Measurements from ENCODE around the gene MRM3.
"Not testable (repeated sequence)": the region's sequence is repeated elsewhere in the genome, so short reads cannot be mapped to it uniquely, and the experiment has no call there.

Gene MRM3

DNA sequence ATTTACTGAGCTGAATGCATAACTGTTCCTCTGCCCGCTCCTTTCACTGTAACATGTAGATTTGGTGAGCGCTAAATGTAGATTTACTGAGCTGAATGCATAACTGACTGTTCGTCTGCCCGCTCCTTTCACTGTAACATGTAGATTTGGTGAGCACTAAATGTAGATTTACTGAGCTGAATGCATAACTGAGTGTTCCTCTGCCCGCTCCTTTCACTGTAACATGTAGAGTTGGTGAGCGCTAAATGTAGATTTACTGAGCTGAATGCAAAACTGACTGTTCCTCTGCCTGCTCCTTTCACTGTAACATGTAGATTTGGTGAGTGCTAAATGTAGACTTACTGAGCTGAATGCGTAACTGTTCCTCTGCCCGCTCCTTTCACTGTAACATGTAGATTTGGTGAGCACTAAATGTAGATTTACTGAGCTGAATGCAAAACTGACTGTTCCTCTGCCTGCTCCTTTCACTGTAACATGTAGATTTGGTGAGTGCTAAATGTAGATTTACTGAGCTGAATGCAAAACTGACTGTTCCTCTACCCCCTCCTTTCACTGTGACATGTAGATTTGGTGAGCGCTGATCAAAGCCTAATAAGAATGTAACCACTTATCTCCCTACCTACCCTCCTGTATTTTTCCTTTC is 26.7 kb upstream of the MRM3 start:
- DNase-seq, result not testable (repeated sequence)

DNA sequence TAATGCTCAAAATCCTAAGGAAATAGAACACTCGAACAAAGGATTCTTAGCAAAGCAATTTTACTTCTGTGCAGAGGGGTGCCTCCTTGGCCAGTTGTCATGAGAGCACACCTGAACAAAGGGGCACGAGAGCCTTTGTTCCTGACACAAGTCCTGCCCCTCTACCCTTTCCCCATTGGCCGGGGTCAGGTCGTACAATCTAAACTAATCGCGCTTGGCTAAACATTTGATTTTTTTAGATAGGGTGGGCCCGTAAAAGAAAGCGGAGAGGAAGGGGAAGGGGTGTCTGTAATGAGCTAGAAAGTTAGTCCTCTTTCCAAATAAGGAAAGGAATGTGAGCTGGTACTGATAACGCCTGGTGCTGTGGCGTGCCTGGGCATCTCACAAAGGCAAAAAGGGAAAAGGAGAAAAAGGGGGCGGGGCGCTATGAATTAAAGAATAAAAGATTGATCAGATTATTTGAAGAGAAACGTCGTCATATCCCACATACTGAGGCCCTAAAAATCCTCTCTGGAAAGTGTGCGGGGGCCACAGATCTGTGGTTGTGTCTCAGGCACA is 26.1 kb upstream of the MRM3 start:
- DNase-seq, result not testable (repeated sequence)

DNA sequence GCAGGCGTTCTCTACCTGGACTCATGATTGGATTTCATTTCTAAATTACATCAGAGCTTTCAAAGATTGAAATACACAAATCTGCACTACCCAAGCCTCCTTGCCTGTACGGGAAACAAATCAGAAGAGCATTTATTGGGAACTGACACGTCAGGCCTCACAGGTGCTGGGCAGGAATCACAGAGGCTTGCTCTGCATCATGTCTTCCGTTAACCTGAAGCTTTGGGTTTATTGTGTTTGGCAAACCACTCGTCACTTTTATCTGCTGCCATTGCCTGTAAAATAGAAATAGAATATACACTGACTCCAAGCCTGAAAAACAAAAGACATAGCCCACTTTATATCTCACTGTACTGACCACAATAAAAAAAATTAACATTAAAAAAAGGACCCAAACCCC is 22.2 kb upstream of the MRM3 start:
- no peak for DNase-seq

DNA sequence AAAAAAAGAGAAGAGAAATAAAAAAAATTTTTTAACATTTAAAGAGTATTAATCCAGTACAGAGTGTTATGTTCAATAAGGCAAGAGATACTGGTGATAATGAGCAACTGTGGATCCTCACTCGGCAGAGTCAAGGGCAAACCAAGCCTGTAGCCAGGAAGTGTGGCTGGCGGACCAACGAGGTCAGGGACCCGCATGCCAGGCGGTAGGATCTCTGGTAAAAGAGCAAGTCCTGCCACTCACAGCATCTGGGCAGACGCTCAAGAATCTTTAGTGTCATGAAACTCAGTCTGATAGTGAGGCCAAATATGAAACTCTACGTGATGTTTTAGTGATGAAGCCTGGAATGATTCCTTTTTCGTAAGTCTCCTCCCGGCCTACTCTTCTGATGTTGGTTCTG is 21.8 kb upstream of the MRM3 start:
- DNase-seq, result no peak

DNA sequence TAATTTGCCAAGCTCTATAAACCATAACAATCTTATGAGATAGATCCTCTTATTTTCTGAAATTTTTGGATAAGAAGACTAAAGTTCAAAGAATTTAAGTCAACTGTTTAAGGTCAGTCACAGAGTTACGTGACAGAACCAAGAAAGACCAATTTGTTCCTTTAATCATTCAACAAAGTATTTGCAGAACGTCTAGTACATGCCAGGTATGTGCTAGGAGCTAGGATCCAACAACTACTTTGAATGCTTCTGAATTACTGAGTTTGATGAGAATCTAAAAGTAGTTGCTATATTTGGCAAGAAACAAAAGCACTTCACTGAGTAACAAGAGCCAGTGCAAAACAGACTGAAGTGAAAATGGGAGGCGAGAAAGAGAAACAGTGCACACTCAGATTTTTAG is 15.1 kb upstream of the MRM3 start:
- peak in 1 of 3 donors; percentile 8 for DNase-seq

DNA sequence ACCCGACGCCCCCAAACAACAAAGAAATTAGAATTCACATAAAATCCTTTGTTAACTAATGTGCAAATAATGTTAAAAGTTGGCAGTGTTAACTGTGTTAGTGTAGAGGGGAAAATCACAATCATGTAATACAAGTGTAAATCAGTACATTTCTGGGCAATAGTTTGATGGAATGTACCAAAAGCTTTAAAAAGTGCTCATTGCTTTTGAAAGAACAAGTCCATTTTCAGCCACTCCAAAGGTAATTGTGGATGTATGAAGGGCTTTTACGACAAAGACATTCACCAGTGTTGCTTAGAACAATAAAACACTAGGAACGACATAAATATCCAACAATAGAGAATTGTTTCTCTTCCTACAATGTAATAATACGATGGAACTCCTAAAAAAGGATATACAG is 9.1 kb upstream of the MRM3 start:
- DNase-seq, result no peak

DNA sequence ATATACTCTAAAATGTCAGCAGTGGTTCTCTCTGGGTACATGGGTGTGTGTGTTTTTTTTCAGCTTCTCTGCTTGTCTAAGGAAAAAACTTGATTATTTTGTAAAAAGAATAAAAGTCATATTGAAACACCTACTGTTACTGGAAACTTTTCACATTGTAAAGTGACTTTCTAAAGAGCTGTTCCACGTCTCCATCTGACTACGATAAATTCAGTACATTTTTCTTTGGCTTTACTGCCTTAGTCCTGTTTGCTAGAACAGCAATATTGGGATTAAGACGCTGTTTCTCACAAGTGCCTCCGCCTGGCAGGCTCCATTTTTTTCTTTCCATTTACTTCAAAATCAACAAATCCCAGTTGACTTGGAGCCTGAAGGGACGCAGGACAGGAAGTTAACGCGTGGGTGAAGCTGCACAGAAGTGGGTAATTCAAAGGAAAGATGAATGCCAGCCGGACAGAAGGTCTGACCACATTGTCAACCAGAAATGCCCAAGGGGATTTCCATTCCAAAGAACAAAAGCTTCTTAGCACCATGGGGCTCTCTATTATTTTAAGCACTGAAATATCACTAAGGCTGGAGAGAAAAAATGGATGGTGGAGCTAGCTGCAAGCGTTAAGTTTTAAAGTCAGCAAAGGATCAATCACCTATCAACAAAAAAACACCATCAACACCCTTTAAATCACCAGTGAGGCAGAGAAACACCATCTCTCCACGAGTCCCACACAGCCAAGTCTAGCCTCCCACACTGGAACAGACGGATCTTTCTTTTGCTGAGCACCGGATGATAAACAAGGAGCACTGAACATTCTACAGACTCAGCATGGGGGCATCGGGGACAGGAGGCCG is 8.5 kb upstream of the MRM3 start:
- DNase-seq, result peak; percentile 27 to 39 (median 38)

DNA sequence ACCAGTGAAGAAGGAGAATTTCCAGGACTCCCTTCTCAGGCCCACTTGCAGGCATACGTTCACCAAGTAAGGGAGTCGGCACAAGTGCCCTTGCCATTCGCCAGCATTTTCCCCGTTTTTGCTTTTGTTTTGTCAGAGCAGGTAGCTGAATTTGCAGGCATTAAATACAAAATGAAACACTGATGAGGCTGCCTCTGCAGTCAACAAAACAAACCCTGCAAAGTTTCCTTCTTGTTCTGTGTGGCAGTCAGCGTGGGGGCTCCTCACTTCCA is 7.9 kb upstream of the MRM3 start:
- no peak for DNase-seq

DNA sequence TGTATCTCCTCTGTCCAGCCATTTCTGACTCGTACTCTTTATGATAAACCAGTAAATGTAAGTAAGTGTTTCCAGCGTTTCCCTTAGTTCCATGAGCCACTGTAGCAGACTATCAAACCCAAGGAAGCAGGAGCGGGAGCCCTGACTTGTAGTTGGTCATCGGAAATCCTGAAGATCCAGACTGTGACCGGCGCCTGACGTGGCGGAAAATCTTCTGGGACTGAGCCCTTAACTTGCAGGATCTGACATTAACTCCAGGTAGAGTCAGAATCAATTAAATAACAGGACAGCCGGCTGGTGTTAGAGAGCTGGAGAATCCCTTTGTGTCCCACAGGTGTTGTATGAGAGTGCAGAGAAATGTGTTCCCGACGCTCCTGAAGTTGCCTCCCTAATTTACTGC is 4.1 kb upstream of the MRM3 start:
- no peak for DNase-seq

DNA sequence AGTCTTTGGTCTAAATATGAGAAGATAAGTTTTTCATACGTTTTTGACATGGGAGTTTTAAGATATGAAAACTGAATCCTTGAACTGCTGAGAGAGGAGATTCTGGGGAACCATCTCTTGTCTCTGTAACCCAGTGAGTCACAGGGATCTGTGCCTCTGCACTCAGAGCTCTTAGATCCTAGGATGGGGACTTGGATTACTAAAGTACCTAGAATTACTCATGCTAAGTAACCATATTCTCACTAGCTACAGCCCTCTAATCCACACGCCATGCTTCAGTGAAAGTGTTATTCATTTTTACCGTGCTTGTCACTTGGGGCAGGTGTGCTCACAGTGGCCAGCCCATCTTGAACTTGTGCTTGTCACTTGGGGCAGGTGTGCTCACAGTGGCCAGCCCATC is 2.0 kb downstream of the MRM3 start:
- DNase-seq, result no peak

DNA sequence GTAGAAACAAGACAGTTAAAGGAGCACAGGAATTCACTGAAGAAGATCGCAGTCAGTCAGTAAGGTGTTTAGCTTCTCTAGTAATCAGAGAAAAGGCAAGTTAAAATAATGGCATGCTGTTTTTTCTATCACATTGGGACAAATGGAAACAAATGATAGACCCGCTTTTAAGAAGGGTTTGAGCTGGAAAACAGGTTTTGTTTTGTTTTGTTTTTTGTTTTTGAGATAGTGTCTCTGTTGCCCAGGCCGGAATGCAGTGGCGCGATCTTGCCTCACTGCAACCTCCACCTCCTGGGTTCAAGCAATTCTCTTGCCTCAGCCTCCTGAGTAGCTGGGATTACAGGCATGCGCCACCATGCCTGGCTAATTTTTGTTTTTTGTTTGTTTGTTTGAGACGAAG is 3.7 kb downstream of the MRM3 start:
- DNase-seq, result not testable (repeated sequence)

DNA sequence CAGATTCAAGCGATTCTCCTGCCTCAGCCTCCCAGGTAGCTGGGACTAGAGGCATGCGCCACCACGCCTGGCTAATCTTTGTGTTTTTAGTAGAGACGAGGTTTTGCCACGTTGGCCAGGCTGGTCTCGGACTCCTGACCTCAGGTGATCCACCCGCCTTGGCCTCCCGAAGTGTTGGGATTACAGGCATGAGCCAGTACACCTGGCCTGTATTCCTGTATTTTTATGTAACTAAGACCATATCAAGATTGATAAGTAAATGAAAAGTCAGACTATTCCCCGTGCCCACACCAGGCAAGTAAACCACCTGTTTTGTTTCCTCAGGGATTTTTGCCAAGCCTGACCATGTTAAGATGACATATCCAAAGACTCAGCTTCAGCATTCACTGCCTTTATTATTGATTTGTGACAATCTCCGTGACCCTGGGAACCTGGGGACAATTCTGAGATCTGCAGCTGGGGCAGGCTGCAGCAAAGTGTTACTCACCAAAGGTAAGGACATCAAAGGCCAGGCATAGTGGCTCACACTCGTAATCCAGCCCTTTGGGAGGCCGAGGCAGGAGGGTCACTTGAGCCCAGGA is 5.6 kb downstream of the MRM3 start:
- no peak for DNase-seq

DNA sequence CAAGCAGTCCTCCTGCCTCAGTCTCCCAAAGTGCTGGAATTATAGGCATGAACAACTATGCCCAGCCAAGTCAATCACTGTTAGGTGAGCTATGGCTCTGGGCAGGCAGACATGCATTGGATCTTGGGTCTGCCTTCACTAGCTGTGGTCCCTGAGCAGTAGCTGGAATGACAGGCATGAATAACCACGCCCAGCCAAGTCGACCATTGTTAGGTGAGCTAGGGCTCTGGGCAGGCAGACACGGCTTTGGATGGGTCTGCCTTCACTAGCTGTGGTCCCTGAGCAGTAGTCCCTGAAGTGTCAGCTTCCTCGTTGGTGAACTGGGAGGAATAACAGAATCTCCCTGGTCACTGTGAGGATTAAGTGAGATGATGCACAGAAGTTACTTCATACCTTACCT is 6.4 kb downstream of the MRM3 start:
- DNase-seq, result no peak

DNA sequence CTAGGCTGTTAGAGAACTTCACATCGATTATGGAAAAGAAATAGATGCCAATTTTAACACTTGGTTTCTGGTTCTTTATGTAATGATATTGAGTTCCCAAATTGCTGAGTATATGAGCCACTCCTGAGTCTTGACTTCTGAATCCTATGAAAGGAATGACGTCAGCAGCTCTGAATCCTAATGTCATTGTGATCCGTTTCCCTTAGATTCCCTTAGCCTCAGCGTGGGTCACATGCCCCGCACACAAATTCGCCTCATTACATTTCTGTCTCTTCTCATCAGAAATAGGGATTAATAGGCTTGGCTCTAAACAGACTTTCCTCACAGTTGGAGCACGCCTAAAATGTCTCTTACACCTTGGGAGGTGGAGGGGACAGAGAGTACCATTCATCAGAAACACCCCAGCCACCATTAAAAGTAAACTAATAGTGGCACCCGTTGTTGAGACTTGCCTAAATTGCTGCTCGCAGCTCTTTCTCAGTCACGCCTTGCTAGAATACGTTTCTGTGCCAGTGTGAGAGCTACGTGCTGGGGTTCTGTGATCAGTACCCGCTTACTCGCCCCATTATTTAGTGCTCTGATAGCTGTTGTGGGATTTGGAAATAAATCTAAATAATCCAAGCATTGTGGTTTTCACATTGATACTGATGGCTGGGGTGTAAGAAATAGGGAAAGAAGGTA is 7.1 kb downstream of the MRM3 start:
- DNase-seq, result no peak

DNA sequence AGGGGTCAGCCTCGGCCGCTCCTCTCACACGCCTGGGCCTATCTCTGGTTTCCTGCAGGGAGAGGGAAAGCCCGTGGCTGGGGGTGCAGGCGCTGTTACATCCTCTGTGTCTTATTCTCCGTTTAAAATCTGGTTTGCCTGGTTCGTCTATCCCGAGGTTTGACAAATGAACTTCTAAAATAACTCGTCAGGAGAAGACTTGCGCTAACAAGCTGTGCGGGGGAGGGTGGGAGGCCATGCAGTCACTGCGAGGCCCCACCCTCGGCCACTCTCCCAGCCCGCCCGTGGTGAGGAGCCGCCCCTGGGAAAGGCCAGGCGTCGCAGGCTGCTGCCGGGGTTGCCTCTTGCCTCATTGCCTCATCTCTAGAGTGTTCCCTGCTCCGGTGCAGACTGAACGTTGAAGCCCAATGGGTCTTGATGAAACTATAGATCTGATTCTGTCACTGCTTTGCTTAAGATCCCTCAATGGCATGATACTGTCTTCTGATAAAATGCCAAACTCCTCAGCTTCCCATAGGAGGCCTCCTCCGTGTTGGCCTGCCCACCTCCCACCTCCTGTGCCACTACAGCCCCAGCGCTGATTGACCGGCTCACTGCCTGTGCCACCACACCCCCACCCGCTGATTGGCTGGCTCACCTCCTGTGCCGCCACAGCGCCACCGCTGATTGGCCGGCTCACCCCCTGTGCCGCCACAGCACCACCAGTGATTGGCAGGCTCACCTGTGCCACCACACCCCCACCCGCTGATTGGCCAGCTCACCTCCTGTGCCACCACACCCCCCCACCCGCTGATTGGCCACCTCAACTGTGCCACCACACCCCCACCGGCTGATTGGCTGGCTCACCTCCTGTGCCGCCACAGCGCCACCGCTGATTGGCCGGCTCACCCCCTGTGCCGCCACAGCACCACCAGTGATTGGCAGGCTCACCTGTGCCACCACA is 8.0 kb downstream of the MRM3 start:
- not testable (repeated sequence) for DNase-seq

DNA sequence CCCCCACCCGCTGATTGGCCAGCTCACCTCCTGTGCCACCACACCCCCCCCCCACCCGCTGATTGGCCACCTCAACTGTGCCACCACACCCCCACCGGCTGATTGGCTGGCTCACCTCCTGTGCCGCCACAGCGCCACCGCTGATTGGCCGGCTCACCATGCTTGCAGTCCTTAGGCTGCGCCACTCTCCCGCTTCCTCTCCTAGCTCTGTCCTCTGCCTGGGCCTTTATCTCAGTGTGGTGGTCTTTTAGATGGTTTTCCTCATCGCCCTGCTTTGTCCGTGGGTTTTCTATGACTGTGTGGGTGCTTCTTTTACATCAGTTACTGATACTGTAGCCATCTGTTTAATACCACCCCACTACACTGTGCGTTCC is 8.7 kb downstream of the MRM3 start:
- DNase-seq, result not testable (repeated sequence)

DNA sequence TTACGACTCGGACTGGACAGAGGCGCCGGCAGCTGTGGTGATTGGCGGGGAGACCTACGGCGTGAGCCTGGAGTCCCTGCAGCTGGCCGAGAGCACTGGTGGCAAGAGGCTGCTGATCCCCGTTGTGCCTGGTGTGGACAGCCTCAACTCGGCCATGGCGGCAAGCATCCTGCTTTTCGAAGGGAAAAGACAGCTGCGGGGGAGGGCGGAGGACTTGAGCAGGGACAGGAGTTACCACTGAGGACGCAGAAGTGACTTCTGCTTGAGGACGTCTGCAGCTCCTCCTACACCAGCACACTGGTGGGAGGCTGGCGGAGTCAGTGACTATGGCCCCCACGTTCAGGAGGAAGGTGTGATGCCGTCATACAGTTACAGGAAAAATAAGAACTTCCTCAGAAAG is 9.7 kb downstream of the MRM3 start:
- no peak for DNase-seq

DNA sequence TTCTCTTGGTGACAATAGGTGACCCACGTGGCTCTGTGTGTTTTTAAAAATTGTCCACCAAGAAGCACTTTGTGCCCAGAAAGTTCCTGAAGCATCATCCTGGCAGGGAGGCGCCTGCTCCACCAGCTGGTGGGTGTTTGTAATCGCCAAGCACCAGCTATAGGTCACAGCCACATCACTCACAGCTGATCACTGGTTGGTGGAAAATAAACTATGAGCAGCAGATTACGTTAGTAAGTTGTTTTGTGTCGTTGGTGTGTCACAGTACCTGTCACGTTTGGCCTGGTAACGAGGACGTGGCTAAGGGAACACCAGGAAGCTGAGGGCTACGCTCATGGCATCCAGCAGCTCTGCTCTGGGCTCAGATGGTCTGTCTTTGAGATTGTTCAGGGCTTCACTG is 10.1 kb downstream of the MRM3 start:
- no peak for DNase-seq

DNA sequence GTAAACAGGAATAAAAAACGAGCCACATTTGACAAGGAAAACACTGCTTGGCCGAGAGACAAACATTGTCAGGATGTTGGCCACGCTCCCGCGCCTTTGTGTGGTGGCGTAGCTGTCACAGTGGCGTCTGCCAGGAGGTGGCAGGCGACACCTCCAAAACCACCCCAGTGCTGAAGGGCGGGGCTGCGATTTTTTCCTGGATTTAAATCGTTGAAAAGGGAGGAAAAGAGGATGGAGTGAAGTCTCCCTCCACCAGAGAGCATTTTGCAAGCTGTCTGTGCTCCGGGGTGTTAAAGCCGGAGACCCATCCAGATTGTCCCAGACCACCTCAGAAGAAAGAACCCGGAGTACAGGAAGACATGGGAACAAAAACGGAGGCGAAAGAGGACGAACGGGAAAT is 12.7 kb downstream of the MRM3 start:
- DNase-seq, result peak; percentile 69 to 83 (median 72)

DNA sequence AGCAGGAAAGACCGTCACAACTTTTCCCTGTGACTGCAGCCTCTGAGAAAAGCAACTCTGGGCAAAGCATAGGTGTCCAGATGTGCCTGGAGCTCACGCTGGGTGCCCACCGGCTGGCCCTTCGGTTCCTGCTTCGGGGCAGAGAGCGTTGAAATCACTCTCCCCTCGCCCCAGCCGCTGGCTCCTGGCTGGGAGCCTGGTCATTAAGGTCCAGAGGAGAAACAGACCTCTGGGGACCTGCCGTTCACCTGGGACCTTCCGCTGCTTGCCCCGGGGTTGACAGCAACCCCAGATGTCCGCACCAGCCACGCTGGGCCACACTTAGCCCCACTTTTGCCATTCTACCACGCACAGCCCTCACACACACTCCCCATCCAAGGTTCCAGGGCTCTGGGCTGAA is 13.1 kb downstream of the MRM3 start:
- no peak for DNase-seq

DNA sequence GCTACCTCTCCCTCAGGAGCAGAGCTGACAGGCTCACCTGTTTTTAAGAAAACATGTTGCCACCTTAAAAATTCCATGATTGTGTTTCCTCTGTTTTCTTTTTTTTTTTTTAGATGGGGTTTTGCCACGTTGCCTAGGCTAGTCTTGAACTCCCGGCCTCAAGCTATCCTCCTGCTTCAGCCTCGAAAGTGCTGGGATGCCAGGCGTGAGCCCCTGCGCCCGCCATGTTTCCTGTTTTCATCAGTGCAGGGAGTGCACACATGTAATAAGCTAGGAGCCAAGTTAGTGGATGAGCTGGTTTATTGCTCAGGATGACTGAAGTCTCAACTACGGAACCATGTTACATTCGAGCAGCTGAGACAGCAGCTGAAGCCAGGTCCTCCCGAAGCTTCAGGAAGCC is 13.6 kb downstream of the MRM3 start:
- DNase-seq, result no peak

DNA sequence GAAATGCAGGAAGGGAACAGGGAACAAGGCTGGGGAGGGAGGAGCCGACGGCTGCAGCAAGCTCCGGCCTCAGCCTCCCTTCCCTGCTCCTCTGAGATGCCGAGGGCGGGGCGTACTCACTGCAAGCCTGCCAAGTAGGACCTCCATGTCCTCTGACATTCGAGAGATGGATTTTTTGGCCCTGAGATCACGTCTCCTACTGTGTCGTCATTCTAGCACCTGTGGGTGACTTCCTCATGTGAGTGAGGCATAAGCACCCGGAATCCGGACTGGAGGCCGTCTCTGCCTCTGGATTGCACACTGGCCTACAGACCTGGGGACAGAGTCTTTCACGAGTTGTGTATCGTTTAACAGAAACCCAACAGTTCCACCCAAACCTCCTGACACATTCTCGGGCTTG is 14.5 kb downstream of the MRM3 start:
- DNase-seq, result peak in 1 of 3 donors; percentile 15
